Colonic mucosa (tissue), 4 donors: ENCODE measurements around the gene TAC4. TPM values are rescaled to one million over a fixed set of nuclear protein-coding genes. Genes with fewer than 3 reads are reported as not detected.

Source experiments
- DNase-seq: peaks from one replicate; pipeline ENCODE4 v3.0.0-alpha.2; 2020
- H3K27ac ChIP-seq: fragments of 200-600 bp; one replicate; pipeline ENCODE4 v1.8.0; 2021
- H3K27me3 ChIP-seq: fragments of 200-600 bp; one replicate; pipeline ENCODE4 v1.8.0; 2021
- H3K36me3 ChIP-seq: fragments of 200-600 bp; one replicate; pipeline ENCODE4 v1.8.0; 2021
- H3K4me1 ChIP-seq: fragments of 200-600 bp; one replicate; pipeline ENCODE4 v1.8.0; 2021; ENCODE audit warnings: mild to moderate bottlenecking
- H3K4me3 ChIP-seq: fragments of 200-600 bp; one replicate; pipeline ENCODE4 v1.8.0; 2021
- H3K9ac ChIP-seq, 2 donors: one replicate each; pipeline ENCODE4 v1.7.0; 2013; ENCODE audit warnings: control low read depth in 2 of 2, low read depth in 2 of 2, low read length in 2 of 2
- H3K9me3 ChIP-seq: fragments of 200-600 bp; one replicate; pipeline ENCODE4 v1.8.0; 2021
- intact Hi-C: fragments of 100-400 bp; cut with DNase I; formaldehyde crosslinking; loops from one replicate; pipeline ENCODE4 v1.14.1; 2022
- total RNA-seq, 2 donors: library from RNA; stranded (reverse); fragmentation: NEBNext Ultra II Directional in 1 of 2; extraction: Animal tissue kit (Norgen Biotek cat#: 25700) in 1 of 2; gene quantifications; one replicate each; pipeline ENCODE4 v1.2.1, GENCODE V29; 2021
- TF ChIP-seq, protein P1 (sequence below): fragments of 200-600 bp; IDR thresholded peaks from one replicate; pipeline ENCODE4 v1.8.0; 2022; ENCODE audit warnings: antibody characterized with exemption, mild to moderate bottlenecking
- donor health status: healthy.
- donor health status: DM: no; HTN: no; CAD: no.
- donor health status: DM: no; HTN: no; CAD: no.

Gene TAC4
- total RNA-seq, 2 donors from 2014 or later = not detected

DNA sequence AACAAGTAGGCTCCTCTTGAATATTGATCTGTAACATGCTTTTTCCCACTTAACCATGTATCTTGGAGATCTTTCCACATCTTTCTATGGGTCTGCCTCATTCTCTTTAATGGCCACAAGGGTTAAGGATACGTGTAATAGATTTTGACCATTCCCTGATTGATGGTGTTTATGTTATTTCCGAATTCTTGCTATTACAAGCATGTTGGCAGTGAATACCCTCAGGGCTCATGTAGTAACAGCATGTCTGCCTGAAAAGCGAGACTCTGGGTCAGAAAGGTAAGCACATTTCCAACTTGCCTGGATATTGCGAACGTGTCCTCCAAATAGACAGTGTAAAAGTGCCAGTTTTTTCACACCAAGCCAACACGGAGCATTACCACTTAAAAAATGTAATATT is 5.0 kb downstream of the TAC4 start:
- intact Hi-C loops = no loop called here

GRCh38 chr17:49842371-49842770 is 5.5 kb downstream of the TAC4 start:
- Histone ChIP-seq H3K4me1 (no peaks in the 10 kb centered on the region), H3K9me3 (no peaks in the 10 kb centered on the region), H3K27me3 (no peaks in the 10 kb centered on the region), H3K36me3 (no peaks in the 10 kb centered on the region), H3K4me3 (no peak overlapping the region), H3K9ac (no peak overlapping the region), H3K27ac (no peak overlapping the region)
- intact Hi-C loops = no loop called here
- no peak for DNase-seq
- TF ChIP-seq, protein P1, sequence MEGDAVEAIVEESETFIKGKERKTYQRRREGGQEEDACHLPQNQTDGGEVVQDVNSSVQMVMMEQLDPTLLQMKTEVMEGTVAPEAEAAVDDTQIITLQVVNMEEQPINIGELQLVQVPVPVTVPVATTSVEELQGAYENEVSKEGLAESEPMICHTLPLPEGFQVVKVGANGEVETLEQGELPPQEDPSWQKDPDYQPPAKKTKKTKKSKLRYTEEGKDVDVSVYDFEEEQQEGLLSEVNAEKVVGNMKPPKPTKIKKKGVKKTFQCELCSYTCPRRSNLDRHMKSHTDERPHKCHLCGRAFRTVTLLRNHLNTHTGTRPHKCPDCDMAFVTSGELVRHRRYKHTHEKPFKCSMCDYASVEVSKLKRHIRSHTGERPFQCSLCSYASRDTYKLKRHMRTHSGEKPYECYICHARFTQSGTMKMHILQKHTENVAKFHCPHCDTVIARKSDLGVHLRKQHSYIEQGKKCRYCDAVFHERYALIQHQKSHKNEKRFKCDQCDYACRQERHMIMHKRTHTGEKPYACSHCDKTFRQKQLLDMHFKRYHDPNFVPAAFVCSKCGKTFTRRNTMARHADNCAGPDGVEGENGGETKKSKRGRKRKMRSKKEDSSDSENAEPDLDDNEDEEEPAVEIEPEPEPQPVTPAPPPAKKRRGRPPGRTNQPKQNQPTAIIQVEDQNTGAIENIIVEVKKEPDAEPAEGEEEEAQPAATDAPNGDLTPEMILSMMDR = no peak

More for the DNA sequence above, 5.0 kb downstream of the TAC4 start:
- Histone ChIP-seq H3K27ac (no peak overlapping the region), H3K36me3 (no peaks in the 10 kb centered on the region), H3K4me3 (no peak overlapping the region), H3K9ac (no peak overlapping the region), H3K9me3 (no peaks in the 10 kb centered on the region), H3K4me1 (no peaks in the 10 kb centered on the region), H3K27me3 (no peaks in the 10 kb centered on the region)
- DNase-seq = no peak
- TF ChIP-seq, protein P1 = no peak

DNA sequence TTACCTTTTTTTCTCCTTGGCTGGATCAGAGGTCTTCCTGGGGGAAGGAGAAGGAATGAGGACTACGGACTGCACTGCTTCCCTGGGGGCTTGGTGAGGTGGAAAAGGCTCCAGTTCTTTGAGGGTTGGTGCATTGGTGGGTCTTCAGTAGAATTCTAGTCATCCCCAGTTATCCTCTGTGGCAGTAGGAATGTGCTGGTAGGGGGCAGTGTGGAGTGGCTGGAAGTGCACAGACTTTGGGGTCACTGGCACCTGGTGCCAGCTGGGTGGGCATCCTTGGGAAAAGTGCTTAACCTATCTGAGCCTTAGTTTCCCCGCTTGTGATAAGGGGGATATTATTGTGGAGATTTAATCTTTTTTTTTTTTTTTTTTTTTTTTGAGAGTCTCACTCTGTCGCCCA is 6.3 kb downstream of the TAC4 start:
- H3K36me3 ChIP-seq = no peaks in the 10 kb centered on the region
- H3K9ac ChIP-seq = no peak overlapping the region
- no peak overlapping the region for H3K4me3 ChIP-seq
- TF ChIP-seq, protein P1 = no peak
- no peaks in the 10 kb centered on the region for H3K9me3 ChIP-seq
- DNase-seq = no peak
- H3K4me1 ChIP-seq = no peaks in the 10 kb centered on the region
- no peaks in the 10 kb centered on the region for H3K27me3 ChIP-seq
- intact Hi-C loops = no loop called here
- H3K27ac ChIP-seq = no peak overlapping the region

DNA sequence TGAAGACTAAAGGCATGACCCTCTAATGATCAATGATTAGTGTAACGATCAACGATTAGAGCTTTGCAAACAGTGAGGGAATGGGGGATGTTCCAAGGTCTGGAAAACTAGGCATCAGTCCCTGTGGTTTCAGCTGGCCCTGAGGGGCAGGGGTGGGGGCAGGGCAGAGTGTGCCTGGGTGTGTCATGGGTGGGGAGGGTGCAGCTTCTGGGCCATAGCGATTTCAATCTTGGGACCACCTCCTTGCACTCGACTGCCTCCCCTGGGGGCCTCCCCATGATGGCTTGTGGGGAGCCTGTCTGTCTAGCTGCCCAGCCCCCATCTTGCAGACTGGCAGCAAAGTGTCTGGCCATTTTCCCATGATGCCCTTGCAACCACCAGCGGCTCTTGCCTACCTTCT is 8.4 kb downstream of the TAC4 start:
- no peaks in the 10 kb centered on the region for H3K36me3 ChIP-seq
- H3K9me3 ChIP-seq = no peaks in the 10 kb centered on the region
- no peak overlapping the region for H3K27ac ChIP-seq
- no peak overlapping the region for H3K9ac ChIP-seq
- DNase-seq = no peak
- H3K4me1 ChIP-seq = no peaks in the 10 kb centered on the region
- TF ChIP-seq, protein P1 = no peak
- H3K4me3 ChIP-seq = no peak overlapping the region
- H3K27me3 ChIP-seq = no peaks in the 10 kb centered on the region
- intact Hi-C loops = no loop called here

DNA sequence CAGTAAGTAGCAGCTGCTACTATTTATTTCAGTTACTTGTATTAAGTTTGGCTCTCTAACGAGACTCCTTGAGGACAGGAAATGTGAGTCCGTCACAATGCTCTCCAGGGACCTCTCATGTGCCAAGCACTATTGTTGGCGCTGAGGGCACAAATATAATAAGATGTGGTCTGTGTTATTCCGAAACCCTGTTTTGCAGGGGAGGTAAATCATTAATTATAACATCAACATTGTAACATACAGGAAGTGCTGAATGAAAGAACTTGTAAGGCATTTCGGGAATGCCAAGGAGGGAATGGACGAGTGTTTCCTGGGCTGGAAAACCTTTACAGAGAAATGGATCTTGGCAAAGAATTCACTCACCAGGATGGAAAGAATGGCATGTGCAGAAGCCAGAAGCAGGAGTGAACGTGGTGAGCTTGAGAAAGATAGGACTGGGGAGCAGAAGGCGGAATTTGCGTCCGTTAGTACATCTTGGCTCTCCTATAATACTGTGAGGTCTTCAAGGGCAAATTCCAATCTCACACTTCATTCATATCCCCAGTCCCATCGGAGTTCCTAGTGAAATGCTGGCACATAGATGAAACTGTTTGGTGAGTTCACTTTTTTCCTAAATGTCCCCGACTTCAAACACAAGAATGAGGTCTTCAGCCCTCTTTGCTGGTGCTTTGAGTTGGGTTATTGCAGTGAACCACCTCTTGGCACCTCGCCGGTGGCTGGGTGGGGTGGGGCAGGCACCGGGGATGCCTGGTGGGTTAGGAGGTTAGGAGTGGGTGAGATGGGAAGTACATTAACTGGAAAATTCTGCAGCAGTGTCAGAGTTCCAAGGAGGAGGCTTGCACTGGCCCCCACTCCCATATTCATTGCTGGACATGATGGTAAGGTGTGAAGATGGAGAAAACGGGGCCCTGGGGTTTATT is 11.5 kb downstream of the TAC4 start:
- H3K9me3 ChIP-seq = no peaks in the 10 kb centered on the region
- no peaks in the 10 kb centered on the region for H3K27me3 ChIP-seq
- TF ChIP-seq, protein P1 = no peak
- H3K4me1 ChIP-seq = no peaks in the 10 kb centered on the region
- H3K9ac ChIP-seq = no peak overlapping the region
- H3K27ac ChIP-seq = peak overlapping the region; percentile 2
- DNase-seq = peak; percentile 57
- intact Hi-C loops = no loop called here
- no peak overlapping the region for H3K4me3 ChIP-seq
- H3K36me3 ChIP-seq = no peaks in the 10 kb centered on the region
